NCI-H2227 (cell line): ENCODE data around the gene ZNF768.
"Not testable (repeated sequence)": the region's sequence is repeated elsewhere in the genome, so short reads cannot be mapped to it uniquely, and the experiment has no call there.

Source experiments
- DNase-seq: peaks from one replicate; lab custom pipeline; 2025; ENCODE audit not compliant: unreplicated experiment; lab: John Stamatoyannopoulos, UW

ZNF768 gene

GRCh38 chr16:30556125-30556473, 29.7 kb upstream of the ZNF768 start:
- DNase-seq, result no peak

- no peak for DNase-seq
Observed at GRCh38 chr16:30555315-30556124, 29.2 kb upstream of the ZNF768 start.

GRCh38 chr16:30554557-30555314, 28.4 kb upstream of the ZNF768 start:
- DNase-seq, result no peak

- DNase-seq, result no peak
Observed at GRCh38 chr16:30553393-30553899, 27.1 kb upstream of the ZNF768 start.

GRCh38 chr16:30552956-30553355, 26.6 kb upstream of the ZNF768 start:
- no peak for DNase-seq

- DNase-seq, result no peak
Observed at GRCh38 chr16:30551781-30552180, 25.4 kb upstream of the ZNF768 start.

- DNase-seq, result no peak
Observed at GRCh38 chr16:30548416-30549253, 22.3 kb upstream of the ZNF768 start.

- no peak for DNase-seq
Observed at GRCh38 chr16:30546115-30546514, 19.7 kb upstream of the ZNF768 start.

- DNase-seq, result no peak
Observed at GRCh38 chr16:30543067-30543466, 16.7 kb upstream of the ZNF768 start.

- DNase-seq, result no peak
Observed at GRCh38 chr16:30541502-30542329, 15.3 kb upstream of the ZNF768 start.

- DNase-seq, result not testable (repeated sequence)
Observed at GRCh38 chr16:30540916-30541464, 14.6 kb upstream of the ZNF768 start.

GRCh38 chr16:30539986-30540526, 13.7 kb upstream of the ZNF768 start:
- not testable (repeated sequence) for DNase-seq

- DNase-seq, result no peak
Observed at GRCh38 chr16:30539000-30539964, 12.9 kb upstream of the ZNF768 start.

GRCh38 chr16:30536391-30537024, 10.1 kb upstream of the ZNF768 start:
- not testable (repeated sequence) for DNase-seq

GRCh38 chr16:30535777-30536190, 9.4 kb upstream of the ZNF768 start:
- DNase-seq, result peak; percentile 47

- no peak for DNase-seq
Observed at GRCh38 chr16:30535106-30535776, 8.9 kb upstream of the ZNF768 start.

- peak; percentile 95 for DNase-seq
Observed at GRCh38 chr16:30534368-30535105, 8.2 kb upstream of the ZNF768 start, which contains the start of gene ZNF747. Gene ZNF747, minus strand, starts transcription at chr16:30534858. Its CDS starts 179 bp downstream, at chr16:30534679.
